ENCODE measurements around the gene TBC1D3I.
"Not testable (repeated sequence)": the region's sequence is repeated elsewhere in the genome, so short reads cannot be mapped to it uniquely, and the experiment has no call there.

TBC1D3I gene

DNA sequence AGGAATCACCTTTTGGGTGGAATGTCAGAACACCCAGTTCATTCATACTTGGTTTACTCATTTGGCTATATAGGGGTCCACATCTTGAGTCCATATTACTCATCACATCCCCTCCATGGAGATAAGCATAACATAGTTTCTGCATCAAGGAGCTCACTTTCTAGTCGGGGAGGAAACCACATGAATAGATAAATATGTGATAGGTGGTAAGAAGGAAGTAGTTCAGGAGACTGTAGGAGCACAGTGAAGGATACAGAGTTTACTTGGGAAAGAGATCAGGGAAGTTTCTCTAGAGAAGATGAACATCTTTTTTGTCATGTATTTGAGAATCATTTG lies 57.9 kb downstream of the TBC1D3I start:
- not testable (repeated sequence) for DNase-seq (ENCODE audit: low spot score)

DNA sequence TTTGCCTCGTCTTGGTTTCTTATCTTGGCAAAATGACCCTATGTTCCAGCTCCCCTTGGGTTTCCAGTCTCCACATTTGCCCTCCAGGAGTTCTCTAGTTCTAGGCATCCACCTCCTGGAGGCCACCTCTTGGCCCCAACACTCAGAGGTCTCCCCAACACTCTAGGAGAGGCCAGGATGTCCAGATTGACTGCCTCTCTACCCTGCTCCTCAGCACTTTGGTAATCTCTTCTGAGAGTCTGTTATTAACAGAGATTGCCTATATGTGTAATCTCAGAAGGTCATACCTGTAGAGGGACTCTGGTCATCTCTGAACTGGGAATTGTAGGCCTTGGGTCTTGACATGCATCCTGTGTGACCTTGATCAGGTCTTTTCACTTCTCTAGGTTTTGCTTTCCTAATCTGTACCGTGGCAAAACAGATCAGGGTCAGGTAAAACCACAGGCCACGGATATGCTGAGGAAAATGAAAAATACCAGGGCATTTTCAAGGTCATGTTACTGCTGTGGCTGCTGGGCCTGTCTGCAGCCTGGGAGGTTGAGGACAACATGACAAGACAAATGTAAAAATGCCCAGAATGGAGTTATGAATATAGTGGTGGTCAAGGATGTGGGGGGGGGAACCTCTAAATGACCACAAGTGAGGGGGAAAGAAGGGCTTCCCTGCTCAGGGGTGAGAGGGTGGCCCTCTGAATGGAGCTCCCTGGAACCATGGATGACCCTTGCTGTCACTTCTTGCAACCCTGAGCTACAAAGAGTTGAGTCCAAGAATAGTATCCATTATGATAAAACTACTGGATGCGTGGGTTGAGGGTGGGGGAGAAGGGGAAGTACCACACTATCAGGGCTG lies 58.5 kb downstream of the TBC1D3I start:
- no peak for DNase-seq (ENCODE audit: low spot score)

DNA sequence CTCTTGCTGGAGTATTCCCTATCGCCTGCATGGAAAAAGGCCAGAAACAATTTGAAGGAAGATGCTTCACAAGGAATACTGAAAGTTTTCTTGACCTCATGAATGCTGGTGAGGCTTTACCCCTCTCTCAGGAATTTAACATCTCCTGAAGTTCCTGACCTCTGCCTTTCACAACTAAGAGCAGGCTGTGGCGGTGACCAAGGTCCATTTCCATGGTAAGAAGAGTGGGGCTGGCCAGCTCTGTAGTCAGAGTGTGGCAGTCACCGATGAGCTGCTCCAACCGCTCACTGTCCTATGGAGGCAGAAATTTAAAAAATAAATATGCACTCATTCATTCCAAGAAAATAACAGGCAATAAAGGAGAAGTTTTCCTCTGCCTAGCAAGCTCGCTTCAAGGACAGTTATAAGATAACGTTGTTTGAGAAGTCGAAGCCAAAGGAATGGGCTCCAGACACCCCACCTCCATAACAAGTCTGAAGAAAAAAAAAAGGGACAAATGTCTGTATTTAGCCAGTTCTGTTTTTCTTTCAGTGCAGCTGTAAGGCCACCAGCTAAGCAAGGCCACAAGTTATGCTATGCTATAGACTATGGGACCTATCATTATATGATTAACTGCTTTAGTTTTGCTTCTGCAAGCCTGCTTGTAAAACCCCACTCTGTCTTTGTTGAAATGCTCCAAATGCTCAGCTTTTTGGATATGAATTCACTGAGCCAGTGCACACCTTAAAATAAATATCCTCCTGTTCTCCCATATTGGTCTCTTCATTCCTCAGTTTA lies 59.5 kb downstream of the TBC1D3I start:
- no peak for DNase-seq (ENCODE audit: low spot score)

Data from RKO (cell line).